ENCODE results near the gene SRY. TPM values are rescaled to one million over a fixed set of nuclear protein-coding genes. Genes with fewer than 3 reads are reported as not detected.

The SRY gene
- total and polyA plus RNA-seq, 4 donors: not detected

DNA sequence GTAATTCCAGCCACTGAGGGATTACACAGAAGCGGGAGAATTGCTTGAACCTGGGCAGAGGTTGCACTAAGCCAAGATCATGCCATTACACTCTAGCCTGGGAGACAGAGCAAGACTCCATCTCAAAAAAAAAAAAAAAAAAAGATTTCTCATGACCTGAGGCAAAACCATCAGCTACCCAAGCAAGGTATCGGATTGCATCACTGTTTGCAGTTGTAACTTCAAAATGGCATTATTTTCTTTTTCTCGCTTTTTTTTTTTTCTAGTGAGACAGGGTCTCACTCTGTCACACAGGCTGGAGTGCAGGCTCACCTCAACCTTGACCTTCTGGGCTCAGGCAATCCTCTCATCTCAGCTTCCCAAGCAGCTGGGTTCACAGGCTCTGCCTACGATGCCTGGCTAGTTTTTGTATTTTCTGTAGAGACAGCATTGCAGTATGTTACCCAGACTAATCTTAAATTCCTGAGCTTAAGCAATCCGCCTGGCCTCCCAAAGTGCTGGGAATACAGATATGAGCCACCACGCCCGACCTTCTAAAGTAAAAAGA, 9.6 kb upstream of the SRY start:
- H3K27me3 ChIP-seq (ENCODE audit: control insufficient read depth in 3 of 3, insufficient read depth in 3 of 3, low read length in 2 of 3): no peaks in the 10 kb centered on the region
- 92% methylated on average over 7 of the region's 7 CpGs; no CpG with 5 or more reads in 1 of the 2 donors for WGBS, 2 donors
- H3K36me3 ChIP-seq (ENCODE audit: control insufficient read depth in 4 of 4, insufficient read depth in 4 of 4, low read length in 4 of 4): no peaks in the 10 kb centered on the region
- ATAC-seq (ENCODE audit: insufficient read depth, low FRiP score) (no peak), DNase-seq (no peak)
- H3K4me1 ChIP-seq (ENCODE audit: control insufficient read depth in 5 of 5, insufficient read depth in 5 of 5, low read length in 5 of 5): no peaks in the 10 kb centered on the region
- no peak overlapping the region for H3K9ac ChIP-seq (ENCODE audit: insufficient read depth in 1 of 2, low read length in 2 of 2)
- no peak for TF ChIP-seq CTCF (IDR thresholded peaks at IDR 0.05; ENCODE audit: control extremely low read depth, extremely low read depth)
- H3K9me3 ChIP-seq (ENCODE audit: control insufficient read depth in 4 of 4, insufficient read depth in 3 of 4, low read length in 3 of 4): no peaks in the 10 kb centered on the region
- no peak overlapping the region for H3K4me3 ChIP-seq
- no peak overlapping the region for H3K27ac ChIP-seq (ENCODE audit: low read depth in 1 of 2, low read length in 1 of 2)

DNA sequence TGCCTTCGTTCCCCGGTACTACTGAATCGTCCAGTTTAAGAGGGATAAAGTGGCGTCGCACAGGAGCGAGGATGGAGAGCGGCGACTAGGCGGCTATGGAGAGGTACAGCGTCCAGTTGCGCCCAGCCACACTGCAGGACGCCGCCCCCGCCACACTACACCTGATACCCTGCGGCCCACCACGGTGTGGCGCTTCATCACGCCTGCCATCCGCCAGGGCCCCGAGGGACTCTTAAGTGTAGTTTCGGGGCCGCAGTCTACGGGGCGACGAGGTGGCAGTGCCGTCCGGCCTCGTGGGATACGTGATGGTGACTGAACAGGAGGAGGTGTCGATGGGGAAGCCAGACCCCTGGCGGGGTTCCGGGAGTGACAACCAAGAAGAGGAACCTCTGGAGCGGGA, 2.3 kb upstream of the SRY start:
- Histone ChIP-seq H3K4me3 (no peak overlapping the region), H3K27ac (ENCODE audit: low read depth in 1 of 2, low read length in 1 of 2) (no peak overlapping the region), H3K9me3 (ENCODE audit: control insufficient read depth in 4 of 4, insufficient read depth in 3 of 4, low read length in 3 of 4) (no peaks in the 10 kb centered on the region), H3K27me3 (ENCODE audit: control insufficient read depth in 3 of 3, insufficient read depth in 3 of 3, low read length in 2 of 3) (no peaks in the 10 kb centered on the region), H3K4me1 (ENCODE audit: control insufficient read depth in 5 of 5, insufficient read depth in 5 of 5, low read length in 5 of 5) (no peaks in the 10 kb centered on the region), H3K9ac (ENCODE audit: insufficient read depth in 1 of 2, low read length in 2 of 2) (no peak overlapping the region), H3K36me3 (ENCODE audit: control insufficient read depth in 4 of 4, insufficient read depth in 4 of 4, low read length in 4 of 4) (no peaks in the 10 kb centered on the region)
- WGBS, 2 donors: 93% methylated on average over 31 of the region's 33 CpGs; no CpG with 5 or more reads in 1 of the 2 donors
- no peak for DNase-seq
- ATAC-seq (ENCODE audit: insufficient read depth, low FRiP score): no peak
- no peak for TF ChIP-seq CTCF (IDR thresholded peaks at IDR 0.05; ENCODE audit: control extremely low read depth, extremely low read depth)

DNA sequence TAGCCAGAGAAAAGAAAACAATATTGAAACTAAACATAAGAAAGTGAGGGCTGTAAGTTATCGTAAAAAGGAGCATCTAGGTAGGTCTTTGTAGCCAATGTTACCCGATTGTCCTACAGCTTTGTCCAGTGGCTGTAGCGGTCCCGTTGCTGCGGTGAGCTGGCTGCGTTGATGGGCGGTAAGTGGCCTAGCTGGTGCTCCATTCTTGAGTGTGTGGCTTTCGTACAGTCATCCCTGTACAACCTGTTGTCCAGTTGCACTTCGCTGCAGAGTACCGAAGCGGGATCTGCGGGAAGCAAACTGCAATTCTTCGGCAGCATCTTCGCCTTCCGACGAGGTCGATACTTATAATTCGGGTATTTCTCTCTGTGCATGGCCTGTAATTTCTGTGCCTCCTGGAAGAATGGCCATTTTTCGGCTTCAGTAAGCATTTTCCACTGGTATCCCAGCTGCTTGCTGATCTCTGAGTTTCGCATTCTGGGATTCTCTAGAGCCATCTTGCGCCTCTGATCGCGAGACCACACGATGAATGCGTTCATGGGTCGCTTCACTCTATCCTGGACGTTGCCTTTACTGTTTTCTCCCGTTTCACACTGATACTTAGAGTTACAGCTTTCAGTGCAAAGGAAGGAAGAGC, 488 bp downstream of the SRY start:
- no peak for TF ChIP-seq CTCF (IDR thresholded peaks at IDR 0.05; ENCODE audit: control extremely low read depth, extremely low read depth)
- Histone ChIP-seq H3K9ac (ENCODE audit: insufficient read depth in 1 of 2, low read length in 2 of 2) (no peak overlapping the region), H3K4me1 (ENCODE audit: control insufficient read depth in 5 of 5, insufficient read depth in 5 of 5, low read length in 5 of 5) (no peaks in the 10 kb centered on the region), H3K4me3 (no peak overlapping the region), H3K27me3 (ENCODE audit: control insufficient read depth in 3 of 3, insufficient read depth in 3 of 3, low read length in 2 of 3) (no peaks in the 10 kb centered on the region), H3K27ac (ENCODE audit: low read depth in 1 of 2, low read length in 1 of 2) (no peak overlapping the region), H3K9me3 (ENCODE audit: control insufficient read depth in 4 of 4, insufficient read depth in 3 of 4, low read length in 3 of 4) (no peaks in the 10 kb centered on the region), H3K36me3 (ENCODE audit: control insufficient read depth in 4 of 4, insufficient read depth in 4 of 4, low read length in 4 of 4) (no peaks in the 10 kb centered on the region)
- ATAC-seq (ENCODE audit: insufficient read depth, low FRiP score) (no peak), DNase-seq (no peak)
- 12% methylated on average over 28 of the region's 28 CpGs; no CpG with 5 or more reads in 1 of the 2 donors for WGBS, 2 donors

Small RNA genes within 50 kb of the gene (small RNA-seq; reads per million reads assigned to genes)
- not detected for gene RNU6-1334P (ENCODE audit: low replicate concordance)
- gene TOMM22P2 (ENCODE audit: low replicate concordance): not detected

Other genes with a start within 250 kb of the SRY start
- under 1 TPM in 1 of 2 donors, not detected in 1; 0.58 TPM for gene RPS4Y1, start 53.9 kb upstream of the SRY start, total RNA-seq
- gene RPS4Y1, start 53.9 kb upstream of the SRY start, polyA plus RNA-seq: 100 to 1,000 TPM in 1 of 2 donors, under 1 TPM in 1; 0.08 to 342 TPM
- not detected for gene ZFY, start 147.7 kb upstream of the SRY start, total RNA-seq
- gene ZFY, start 147.7 kb upstream of the SRY start, polyA plus RNA-seq: 1 to 10 TPM in 1 of 2 donors, not detected in 1; 4.4 TPM

Data from lung (tissue), 13 donors.